GM18519 (cell line): Measurements from ENCODE around the gene FXYD7.
"Not testable (repeated sequence)": the region's sequence is repeated elsewhere in the genome, so short reads cannot be mapped to it uniquely, and the experiment has no call there.

Experiments
- ATAC-seq: cut with Tn5 transposase; IDR thresholded peaks from one replicate; pipeline ENCODE4 v1.9.1; 2021; ENCODE audit warnings: mild to moderate bottlenecking, moderate library complexity; ENCODE audit not compliant: unreplicated experiment, low FRiP score

FXYD7 gene

DNA sequence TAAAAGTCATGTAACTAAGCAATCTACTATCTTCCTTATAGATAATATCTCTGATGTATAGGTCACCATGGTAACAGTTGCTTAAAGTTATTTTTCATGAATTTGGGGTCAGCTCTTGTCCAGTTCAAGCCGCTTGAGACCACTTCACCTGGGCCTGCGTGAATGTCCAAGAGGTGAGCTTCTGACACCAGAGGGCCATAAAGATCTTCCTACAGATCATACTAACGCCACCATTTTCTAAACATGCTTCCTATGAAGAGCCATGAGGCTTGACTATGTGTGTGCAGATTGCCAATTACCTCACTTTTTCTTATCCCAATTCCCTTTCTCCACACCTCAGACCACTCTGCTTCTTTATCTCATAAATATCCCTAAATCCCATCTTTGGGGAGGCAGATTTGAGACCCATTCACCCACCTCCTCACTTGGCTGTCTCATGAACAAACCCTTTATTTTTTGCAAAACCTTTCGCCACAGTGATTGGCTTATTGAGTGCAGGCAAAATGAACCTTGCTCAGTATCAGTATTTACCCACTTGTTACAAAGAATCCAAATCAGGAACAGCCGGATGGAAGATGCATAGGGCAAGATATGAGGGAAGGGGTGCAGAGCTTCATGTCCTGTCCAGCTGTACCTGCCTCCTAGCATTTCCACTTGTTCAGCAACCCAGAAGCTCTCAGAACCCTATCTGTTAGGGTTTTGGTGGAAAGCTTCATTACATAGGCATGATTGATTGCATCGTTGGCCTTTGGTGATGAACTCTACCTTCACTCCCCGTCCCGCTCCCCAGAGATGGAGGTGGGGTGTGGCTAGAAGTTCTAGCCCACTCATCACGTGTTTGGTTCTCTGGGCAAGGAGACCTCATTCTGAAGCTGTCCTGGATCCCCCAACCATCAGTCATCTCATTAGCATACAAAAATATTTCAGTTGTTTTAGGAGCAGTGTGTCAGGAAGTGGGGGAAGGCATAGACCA, 51.2 kb downstream of the FXYD7 start:
- ATAC-seq: no peak

GRCh38 chr19:35195830-35196229, 52.8 kb downstream of the FXYD7 start:
- ATAC-seq: no peak

- ATAC-seq: not testable (repeated sequence)
These were observed 53.8 kb downstream of the FXYD7 start for GRCh38 chr19:35196861-35197260.

DNA sequence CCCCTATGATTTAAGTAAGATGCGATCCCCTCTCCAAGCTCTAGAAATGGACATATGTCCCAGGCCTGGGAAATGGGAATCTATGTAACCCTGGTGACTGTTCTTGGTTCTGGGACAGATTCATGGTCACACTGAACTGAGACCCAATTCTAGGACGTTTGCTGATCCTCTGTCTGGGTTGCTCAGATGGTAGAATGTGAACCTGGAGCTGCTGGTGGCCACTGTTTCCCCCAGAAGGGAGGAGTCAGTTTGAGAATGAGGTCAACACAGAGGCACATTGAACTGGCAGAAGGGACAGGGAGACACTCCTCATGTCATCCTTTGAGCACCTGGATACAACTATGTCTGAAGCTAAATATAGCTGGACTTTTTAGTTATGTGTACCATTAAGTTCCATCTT, 56.4 kb downstream of the FXYD7 start:
- ATAC-seq: no peak

DNA sequence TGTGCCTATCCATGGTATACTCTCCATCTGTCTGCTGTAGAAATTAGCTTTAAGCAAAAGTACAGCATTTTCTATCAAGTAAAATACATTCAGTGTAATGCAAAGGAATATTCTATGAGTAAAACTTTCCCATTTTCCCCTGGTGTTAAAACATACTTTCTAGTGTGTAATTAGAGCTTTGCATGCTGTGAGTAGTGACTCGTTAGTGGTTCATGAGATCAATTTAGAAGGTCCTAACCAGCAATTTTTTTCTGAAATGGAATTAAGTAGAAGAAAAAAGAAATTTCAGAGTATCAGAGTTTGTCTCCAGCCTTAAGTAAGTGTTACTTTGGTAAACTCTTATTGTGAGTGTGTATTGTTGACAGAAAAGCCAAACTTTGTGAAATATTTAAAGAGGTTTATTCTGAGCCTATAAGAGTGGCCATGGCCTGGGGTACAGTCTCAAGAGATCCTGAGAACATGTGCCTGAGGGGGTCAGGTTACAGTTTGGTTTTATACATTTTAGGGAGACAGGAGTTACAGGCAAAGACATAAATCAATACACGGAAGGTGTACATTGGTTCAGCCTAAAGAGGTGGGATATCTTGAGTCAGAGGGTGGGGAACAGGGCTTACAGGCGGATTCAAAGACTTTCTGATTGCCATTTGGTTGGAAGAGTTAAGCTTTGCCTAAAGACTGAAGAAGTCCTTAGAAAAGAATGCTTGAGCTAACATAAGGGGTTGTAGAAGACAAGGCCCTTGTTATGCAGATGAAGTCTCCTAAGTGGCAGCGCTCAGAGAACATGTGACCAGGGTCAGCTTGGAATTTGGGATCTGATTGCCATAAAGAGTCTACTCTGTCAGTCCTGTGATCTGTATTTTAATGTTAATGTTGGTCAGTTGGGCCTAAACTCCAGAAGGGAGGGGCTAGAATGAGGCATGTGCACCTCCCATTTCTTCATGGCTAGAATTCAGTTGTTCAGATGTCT, 60.0 kb downstream of the FXYD7 start:
- no peak for ATAC-seq
